HepG2 (cell line): Measurements from ENCODE around the gene RFFL. TPM values are rescaled to one million over a fixed set of nuclear protein-coding genes. Genes with fewer than 3 reads are reported as not detected.

Experiments used
- HES4 ChIP-seq: sonication (generic); formaldehyde crosslinking; IDR thresholded peaks from 2 replicates; pipeline ENCODE4 v1.9.0; 2021; ENCODE audit warnings: mild to moderate bottlenecking, missing genetic modification reagents, borderline replicate concordance
- SAFB2 ChIP-seq: sonication (generic); formaldehyde crosslinking; IDR thresholded peaks from 2 replicates; pipeline ENCODE4 v1.5.1; 2020; ENCODE audit warnings: missing genetic modification reagents, low read depth, mild to moderate bottlenecking, borderline replicate concordance
- SNAPC2 ChIP-seq: sonication (generic); formaldehyde crosslinking; IDR thresholded peaks from 2 replicates; pipeline ENCODE4 v1.8.1; 2022; ENCODE audit warnings: mild to moderate bottlenecking, missing genetic modification reagents
- TBP ChIP-seq: sonication (generic); formaldehyde crosslinking; IDR thresholded peaks from 2 replicates; pipeline ENCODE4 v1.5.0; 2020; ENCODE audit warnings: missing genetic modification reagents
- ZNF44 ChIP-seq: sonication (generic); formaldehyde crosslinking; IDR thresholded peaks from 2 replicates; pipeline ENCODE4 v1.5.1; 2020; ENCODE audit warnings: mild to moderate bottlenecking, missing genetic modification reagents
- polyA plus RNA-seq, 8 experiments: library from polyadenylated mRNA; depleted of rRNA in 3 of 8; stranded (reverse) in 7 of 8; unstranded in 1 of 8; fragments of >200 nt; fragmentation: Illumina TruSeq in 4 of 8; extraction: Trizol in 4 of 8; gene quantifications; 2 replicates each; pipeline versions ENCODE4 v1.2.1 to v1.2.3, GENCODE V29; 2011 to 2016; ENCODE audit warnings: low read depth in 4 of 8, missing spikeins in 1 of 8, mixed read lengths in 1 of 8; ENCODE audit not compliant: insufficient read depth in 1 of 8
- total RNA-seq, 5 experiments: library from RNA; depleted of rRNA; stranded (reverse); fragments of >200 nt; fragmentation: Illumina TruSeq; extraction: Trizol; gene quantifications; 2 replicates each; pipeline ENCODE4 v1.2.3, GENCODE V29; 2016; ENCODE audit warnings: low read depth in 1 of 5
- TF ChIP-seq, protein P1 (sequence below): sonication (generic); formaldehyde crosslinking; IDR thresholded peaks from 2 replicates; pipeline ENCODE4 v1.8.1; 2022; ENCODE audit warnings: mild to moderate bottlenecking, missing genetic modification reagents
- TF ChIP-seq, protein P2 (sequence below): sonication (generic); formaldehyde crosslinking; IDR thresholded peaks from 2 replicates; pipeline ENCODE4 v1.4.0; 2020; ENCODE audit warnings: missing genetic modification reagents, low read depth, mild to moderate bottlenecking, borderline replicate concordance
- TF ChIP-seq, protein P3 (sequence below): sonication (generic); formaldehyde crosslinking; IDR thresholded peaks from 2 replicates; pipeline ENCODE4 v1.4.0; 2020; ENCODE audit warnings: mild to moderate bottlenecking, missing genetic modification reagents

Gene RFFL
- total and polyA plus RNA-seq, 2 of the 13 experiments (the other 11 are each of a cell fraction or from before 2014, with no cell fraction given) = 24.3 to 48.6 TPM

DNA sequence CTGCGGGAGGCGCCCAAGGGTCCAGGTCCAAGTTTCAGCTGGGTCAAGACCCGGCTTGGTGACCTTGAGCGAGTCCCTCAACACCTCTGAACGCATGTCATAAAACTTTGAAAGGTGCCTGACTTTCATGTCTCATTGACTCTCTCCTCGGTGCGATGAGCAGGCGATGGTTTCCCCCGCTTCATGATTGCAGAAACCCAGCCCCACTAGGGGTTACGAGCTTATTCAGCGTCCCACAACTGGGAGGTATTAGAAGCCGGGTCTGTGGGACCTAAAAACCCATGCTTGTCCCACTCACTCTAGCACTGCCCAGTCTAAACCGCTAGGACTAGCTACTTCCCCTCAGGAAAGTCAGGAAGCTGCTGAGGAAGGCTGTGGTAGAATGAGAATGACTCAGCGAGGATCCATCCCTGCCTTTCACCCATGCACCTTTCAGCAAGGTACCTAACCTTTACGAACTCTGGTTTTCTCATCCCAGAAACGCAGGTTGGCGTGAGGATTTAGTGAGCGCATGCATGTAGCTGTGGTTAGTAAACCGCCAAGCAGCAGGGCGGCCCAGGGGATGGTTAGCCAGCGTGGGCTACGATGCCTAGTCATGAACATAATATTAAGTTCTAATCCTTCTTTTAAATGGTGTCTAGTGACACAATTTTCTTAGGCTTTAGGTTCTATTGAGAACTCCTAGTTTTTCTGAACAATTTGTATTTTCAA lies 26.2 kb upstream of the RFFL start (continued):
- TF ChIP-seq, protein P1, sequence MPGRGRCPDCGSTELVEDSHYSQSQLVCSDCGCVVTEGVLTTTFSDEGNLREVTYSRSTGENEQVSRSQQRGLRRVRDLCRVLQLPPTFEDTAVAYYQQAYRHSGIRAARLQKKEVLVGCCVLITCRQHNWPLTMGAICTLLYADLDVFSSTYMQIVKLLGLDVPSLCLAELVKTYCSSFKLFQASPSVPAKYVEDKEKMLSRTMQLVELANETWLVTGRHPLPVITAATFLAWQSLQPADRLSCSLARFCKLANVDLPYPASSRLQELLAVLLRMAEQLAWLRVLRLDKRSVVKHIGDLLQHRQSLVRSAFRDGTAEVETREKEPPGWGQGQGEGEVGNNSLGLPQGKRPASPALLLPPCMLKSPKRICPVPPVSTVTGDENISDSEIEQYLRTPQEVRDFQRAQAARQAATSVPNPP (CRISPR knock-in tag) = no peak
- TF ChIP-seq, protein P2, sequence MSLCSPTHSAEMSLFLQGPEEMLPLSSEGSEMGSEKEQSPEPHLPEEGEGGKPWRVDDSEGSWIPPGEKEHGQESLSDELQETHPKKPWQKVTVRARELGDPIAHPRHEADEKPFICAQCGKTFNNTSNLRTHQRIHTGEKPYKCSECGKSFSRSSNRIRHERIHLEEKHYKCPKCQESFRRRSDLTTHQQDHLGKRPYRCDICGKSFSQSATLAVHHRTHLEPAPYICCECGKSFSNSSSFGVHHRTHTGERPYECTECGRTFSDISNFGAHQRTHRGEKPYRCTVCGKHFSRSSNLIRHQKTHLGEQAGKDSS (CRISPR knock-in tag) = no peak
- TF ChIP-seq, protein P3, sequence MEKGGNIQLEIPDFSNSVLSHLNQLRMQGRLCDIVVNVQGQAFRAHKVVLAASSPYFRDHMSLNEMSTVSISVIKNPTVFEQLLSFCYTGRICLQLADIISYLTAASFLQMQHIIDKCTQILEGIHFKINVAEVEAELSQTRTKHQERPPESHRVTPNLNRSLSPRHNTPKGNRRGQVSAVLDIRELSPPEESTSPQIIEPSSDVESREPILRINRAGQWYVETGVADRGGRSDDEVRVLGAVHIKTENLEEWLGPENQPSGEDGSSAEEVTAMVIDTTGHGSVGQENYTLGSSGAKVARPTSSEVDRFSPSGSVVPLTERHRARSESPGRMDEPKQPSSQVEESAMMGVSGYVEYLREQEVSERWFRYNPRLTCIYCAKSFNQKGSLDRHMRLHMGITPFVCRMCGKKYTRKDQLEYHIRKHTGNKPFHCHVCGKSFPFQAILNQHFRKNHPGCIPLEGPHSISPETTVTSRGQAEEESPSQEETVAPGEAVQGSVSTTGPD (CRISPR knock-in tag) = no peak
- TF ChIP-seq HES4 (0 out of 2 replicates have a peak, but pooled peaks have one; percentile 5), TBP (CRISPR knock-in tag) (no peak), ZNF44 (CRISPR knock-in tag) (no peak), SNAPC2 (CRISPR knock-in tag) (0 out of 2 replicates have a peak, but pooled peaks have one; percentile 39), SAFB2 (no peak)
